AG04449 (cell line): ENCODE measurements around the gene SCUBE1.

Experiments
- CTCF ChIA-PET: fragments of 350-600 bp; formaldehyde crosslinking; extraction: SDS; loops from one replicate; lab custom pipeline; 2021; ENCODE audit warnings: antibody characterized with exemption; lab: Yijun Ruan, JAX
- POLR2A ChIA-PET: fragments of 400-600, 350-600 bp; formaldehyde crosslinking; extraction: SDS; loops from one replicate; lab custom pipeline; 2020; ENCODE audit warnings: antibody characterized with exemption, inconsistent platforms; lab: Yijun Ruan, JAX
- DNase-seq: peaks from one replicate; pipeline ENCODE4 v3.0.0-alpha.2; 2010; ENCODE audit warnings: low read depth, low spot score
- H3K4me3 ChIP-seq: 2 replicates; pipeline ENCODE4 v1.5.1; 2011; ENCODE audit warnings: low read depth, mild to moderate bottlenecking, control low read depth, low read length
- TF ChIP-seq, protein P1 (sequence below): IDR thresholded peaks from one replicate; pipeline ENCODE4 v1.5.1; 2011; ENCODE audit warnings: mild to moderate bottlenecking, moderate library complexity, low read length, control low read depth, inconsistent platforms; ENCODE audit not compliant: insufficient read depth; ENCODE audit errors: missing control alignments

The SCUBE1 gene

GRCh38 chr22:43279867-43280522, 63.2 kb downstream of the SCUBE1 start:
- no peak overlapping the region for H3K4me3 ChIP-seq
- ChIA-PET POLR2A (no interaction called here), CTCF (interaction anchor here (0.7 to 3.8 kb wide), 3 partner anchors 9 to 66 kb away, joined by 3 to 13 read pairs (median 3); no protein-coding TSS in a partner anchor)
- TF ChIP-seq, protein P1, sequence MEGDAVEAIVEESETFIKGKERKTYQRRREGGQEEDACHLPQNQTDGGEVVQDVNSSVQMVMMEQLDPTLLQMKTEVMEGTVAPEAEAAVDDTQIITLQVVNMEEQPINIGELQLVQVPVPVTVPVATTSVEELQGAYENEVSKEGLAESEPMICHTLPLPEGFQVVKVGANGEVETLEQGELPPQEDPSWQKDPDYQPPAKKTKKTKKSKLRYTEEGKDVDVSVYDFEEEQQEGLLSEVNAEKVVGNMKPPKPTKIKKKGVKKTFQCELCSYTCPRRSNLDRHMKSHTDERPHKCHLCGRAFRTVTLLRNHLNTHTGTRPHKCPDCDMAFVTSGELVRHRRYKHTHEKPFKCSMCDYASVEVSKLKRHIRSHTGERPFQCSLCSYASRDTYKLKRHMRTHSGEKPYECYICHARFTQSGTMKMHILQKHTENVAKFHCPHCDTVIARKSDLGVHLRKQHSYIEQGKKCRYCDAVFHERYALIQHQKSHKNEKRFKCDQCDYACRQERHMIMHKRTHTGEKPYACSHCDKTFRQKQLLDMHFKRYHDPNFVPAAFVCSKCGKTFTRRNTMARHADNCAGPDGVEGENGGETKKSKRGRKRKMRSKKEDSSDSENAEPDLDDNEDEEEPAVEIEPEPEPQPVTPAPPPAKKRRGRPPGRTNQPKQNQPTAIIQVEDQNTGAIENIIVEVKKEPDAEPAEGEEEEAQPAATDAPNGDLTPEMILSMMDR, result no peak
- DNase-seq, result no peak

- POLR2A ChIA-PET, result no interaction called here
These were observed 65.1 kb downstream of the SCUBE1 start for GRCh38 chr22:43277987-43278601.

DNA sequence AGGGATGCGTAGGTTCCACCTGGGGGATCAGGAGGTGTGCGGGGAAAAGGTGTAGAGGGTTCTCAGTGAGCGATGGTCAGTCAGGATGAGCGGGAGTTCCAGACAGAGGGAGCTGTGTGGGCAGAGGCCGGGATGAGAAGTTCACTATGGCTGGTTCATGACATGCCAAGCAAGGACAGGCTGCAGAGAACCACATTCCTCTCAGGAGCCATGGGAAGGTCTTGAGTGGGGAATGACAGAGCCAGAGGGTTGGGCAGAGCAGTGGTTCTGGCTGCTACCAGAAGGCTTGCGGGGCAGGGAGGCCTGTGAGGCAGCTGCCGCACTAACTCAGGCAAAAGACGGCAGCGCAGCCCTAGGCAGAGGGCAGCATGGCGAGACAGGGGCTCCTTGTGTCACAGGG, 66.1 kb downstream of the SCUBE1 start:
- CTCF ChIA-PET, result interaction anchor here (2.3 to 3.8 kb wide), 2 partner anchors 69 to 108 kb away, joined by 11 to 13 read pairs; no protein-coding TSS in a partner anchor
- no peak for DNase-seq

More at GRCh38 chr22:43277987-43278601, 65.1 kb downstream of the SCUBE1 start:
- no peak overlapping the region for H3K4me3 ChIP-seq
- no peak for DNase-seq
- TF ChIP-seq, protein P1, result no peak
- CTCF ChIA-PET, result interaction anchor here (2.3 to 3.8 kb wide), 2 partner anchors 68 to 107 kb away, joined by 11 to 13 read pairs; no protein-coding TSS in a partner anchor

GRCh38 chr22:43276321-43276720, 66.9 kb downstream of the SCUBE1 start:
- POLR2A ChIA-PET, result no interaction called here
- CTCF ChIA-PET, result interaction anchor here (0.9 to 3.8 kb wide), 5 partner anchors 9 to 109 kb away, joined by 3 to 13 read pairs (median 4); no protein-coding TSS in a partner anchor
- TF ChIP-seq, protein P1, result no peak
- no peak for DNase-seq
- H3K4me3 ChIP-seq, result no peak overlapping the region

More for the DNA sequence above, 66.1 kb downstream of the SCUBE1 start:
- no peak overlapping the region for H3K4me3 ChIP-seq
- TF ChIP-seq, protein P1, result no peak
- POLR2A ChIA-PET, result interaction anchor here (1.1 kb wide), 1 partner anchor 128 kb away, joined by 3 read pairs; no protein-coding TSS in a partner anchor

- H3K4me3 ChIP-seq, result no peak overlapping the region
- ChIA-PET POLR2A (no interaction called here), CTCF (interaction anchor here (0.7 to 3.8 kb wide), 8 partner anchors 8 to 109 kb away, joined by 3 to 14 read pairs (median 4); no protein-coding TSS in a partner anchor)
- DNase-seq, result no peak
- TF ChIP-seq, protein P1, result no peak
These were observed 67.4 kb downstream of the SCUBE1 start for GRCh38 chr22:43275545-43276317.
